Measurements from ENCODE around the gene ZBTB40.

DNA sequence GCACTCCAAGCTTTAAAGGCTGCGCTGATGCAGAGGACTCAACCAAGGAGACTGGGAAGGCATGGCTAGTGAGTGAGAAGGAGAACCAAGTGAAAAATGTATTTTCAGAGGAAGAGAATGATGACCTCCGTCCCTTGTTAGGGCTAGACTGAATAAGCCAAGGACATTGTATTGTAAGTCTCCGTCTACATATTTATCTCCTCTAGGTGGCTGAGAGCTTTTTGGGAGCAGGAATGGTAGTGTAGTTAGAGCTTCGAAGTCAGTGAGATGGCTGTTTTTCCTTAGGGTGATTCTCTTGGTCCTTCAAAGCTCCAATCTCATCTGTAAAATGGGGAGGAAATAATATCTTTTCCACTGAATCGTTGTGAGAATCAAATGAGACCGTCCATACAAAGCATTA is 37.6 kb downstream of the ZBTB40 start:
- TF ChIP-seq EZH2 (IDR thresholded peaks at IDR 0.05; ENCODE audit: borderline replicate concordance, low read depth, low read length, severe bottlenecking): no peak
- TF ChIP-seq, protein P1, sequence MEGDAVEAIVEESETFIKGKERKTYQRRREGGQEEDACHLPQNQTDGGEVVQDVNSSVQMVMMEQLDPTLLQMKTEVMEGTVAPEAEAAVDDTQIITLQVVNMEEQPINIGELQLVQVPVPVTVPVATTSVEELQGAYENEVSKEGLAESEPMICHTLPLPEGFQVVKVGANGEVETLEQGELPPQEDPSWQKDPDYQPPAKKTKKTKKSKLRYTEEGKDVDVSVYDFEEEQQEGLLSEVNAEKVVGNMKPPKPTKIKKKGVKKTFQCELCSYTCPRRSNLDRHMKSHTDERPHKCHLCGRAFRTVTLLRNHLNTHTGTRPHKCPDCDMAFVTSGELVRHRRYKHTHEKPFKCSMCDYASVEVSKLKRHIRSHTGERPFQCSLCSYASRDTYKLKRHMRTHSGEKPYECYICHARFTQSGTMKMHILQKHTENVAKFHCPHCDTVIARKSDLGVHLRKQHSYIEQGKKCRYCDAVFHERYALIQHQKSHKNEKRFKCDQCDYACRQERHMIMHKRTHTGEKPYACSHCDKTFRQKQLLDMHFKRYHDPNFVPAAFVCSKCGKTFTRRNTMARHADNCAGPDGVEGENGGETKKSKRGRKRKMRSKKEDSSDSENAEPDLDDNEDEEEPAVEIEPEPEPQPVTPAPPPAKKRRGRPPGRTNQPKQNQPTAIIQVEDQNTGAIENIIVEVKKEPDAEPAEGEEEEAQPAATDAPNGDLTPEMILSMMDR (IDR thresholded peaks at IDR 0.05; ENCODE audit: borderline replicate concordance, extremely low read depth, low read length, poor library complexity, severe bottlenecking): no peak

All from DND-41 (cell line).